ENCODE data around the gene CCDC183. TPM values are rescaled to one million over a fixed set of nuclear protein-coding genes. Genes with fewer than 3 reads are reported as not detected.

Gene CCDC183
- polyA plus RNA-seq (0.03 to 0.08 TPM (median 0.06 TPM) in 3 replicates), polyA minus RNA-seq (0.10 TPM in 1 of 3 replicates, not detected in the others)
- polyA plus RNA-seq (2011; ENCODE audit: low read depth), result 0.52 TPM
- 0.12 TPM in 1 of 2 replicates, not detected in the other for polyA plus RNA-seq (2011; cell fraction: cytosol; rRNA removed)
- polyA plus RNA-seq (2011; cell fraction: nucleus; rRNA removed), result 0.80 and 0.96 TPM in 2 replicates
- polyA plus RNA-seq (2012; ENCODE audit: low replicate concordance), result 0.17 and 0.38 TPM in 2 replicates
- not detected for polyA minus RNA-seq (2011; cell fraction: cytosol; rRNA and poly(A)+ RNA removed)
- not detected in 2 replicates for polyA minus RNA-seq (2011; cell fraction: nucleus; rRNA and poly(A)+ RNA removed)

- TF ChIP-seq, protein P1, sequence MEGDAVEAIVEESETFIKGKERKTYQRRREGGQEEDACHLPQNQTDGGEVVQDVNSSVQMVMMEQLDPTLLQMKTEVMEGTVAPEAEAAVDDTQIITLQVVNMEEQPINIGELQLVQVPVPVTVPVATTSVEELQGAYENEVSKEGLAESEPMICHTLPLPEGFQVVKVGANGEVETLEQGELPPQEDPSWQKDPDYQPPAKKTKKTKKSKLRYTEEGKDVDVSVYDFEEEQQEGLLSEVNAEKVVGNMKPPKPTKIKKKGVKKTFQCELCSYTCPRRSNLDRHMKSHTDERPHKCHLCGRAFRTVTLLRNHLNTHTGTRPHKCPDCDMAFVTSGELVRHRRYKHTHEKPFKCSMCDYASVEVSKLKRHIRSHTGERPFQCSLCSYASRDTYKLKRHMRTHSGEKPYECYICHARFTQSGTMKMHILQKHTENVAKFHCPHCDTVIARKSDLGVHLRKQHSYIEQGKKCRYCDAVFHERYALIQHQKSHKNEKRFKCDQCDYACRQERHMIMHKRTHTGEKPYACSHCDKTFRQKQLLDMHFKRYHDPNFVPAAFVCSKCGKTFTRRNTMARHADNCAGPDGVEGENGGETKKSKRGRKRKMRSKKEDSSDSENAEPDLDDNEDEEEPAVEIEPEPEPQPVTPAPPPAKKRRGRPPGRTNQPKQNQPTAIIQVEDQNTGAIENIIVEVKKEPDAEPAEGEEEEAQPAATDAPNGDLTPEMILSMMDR (optimal IDR thresholded peaks at IDR 0.05 in 1 of 3, IDR thresholded peaks at IDR 0.05 in 1 of 3, conservative IDR thresholded peaks at IDR 0.05 in 1 of 3; ENCODE audit: extremely low read depth in 1 of 3, insufficient read depth in 2 of 3, low read length in 3 of 3), result no peak
- no peak for TF ChIP-seq EZH2 (IDR thresholded peaks at IDR 0.05; ENCODE audit: low read length)
- Histone ChIP-seq H3K79me2 (ENCODE audit: control insufficient read depth, insufficient read depth, low read length) (peaks cover 9% of the 10 kb centered on the region), H3K9me3 (ENCODE audit: control insufficient read depth, low read depth, low read length) (no peaks in the 10 kb centered on the region), H2AFZ (ENCODE audit: control insufficient read depth, low read length) (no peak within 1 kb of the TSS), H3K27ac (ENCODE audit: control insufficient read depth, insufficient read depth, low read length) (no peak within 1 kb of the TSS), H3K9ac (ENCODE audit: control insufficient read depth, extremely low read depth, insufficient read depth, low read length) (no peak within 1 kb of the TSS), H3K4me2 (ENCODE audit: control insufficient read depth, extremely low read depth, insufficient read depth, low read depth, low read length) (no peak within 1 kb of the TSS), H3K4me1 (ENCODE audit: control insufficient read depth, extremely low read depth, insufficient read depth, low read length) (peaks cover 28% of the 10 kb centered on the region), H3K27me3 (ENCODE audit: control insufficient read depth, extremely low read depth, insufficient read depth, low read length) (peaks cover 29% of the 10 kb centered on the region), H3K9me1 (ENCODE audit: control insufficient read depth, extremely low read depth, insufficient read depth, low read length) (no peaks in the 10 kb centered on the region), H3K36me3 (ENCODE audit: control insufficient read depth in 2 of 2, extremely low read depth in 1 of 2, insufficient read depth in 2 of 2, low read length in 2 of 2) (peaks cover 8 to 17% of the 10 kb centered on the region in 2 experiments), H3K4me3 (ENCODE audit: control insufficient read depth in 2 of 3, extremely low read depth in 1 of 3, insufficient read depth in 2 of 3, low read depth in 1 of 3, low read length in 3 of 3) (no peak within 1 kb of the TSS), H4K20me1 (ENCODE audit: control insufficient read depth, extremely low read depth, insufficient read depth, low read length) (peaks cover 17% of the 10 kb centered on the region)
- FAIRE-seq (no peak), DNase-seq (ENCODE audit: low read depth, low spot score) (no peak)
- dilution Hi-C loops (cut with MboI; ENCODE audit: extremely low pct_ligation_motif_present, low sequenced_read_pairs), result no loop called here
Measured at GRCh38 chr9:136796238-136796774, at the start of gene CCDC183. TSS of gene CCDC183 (plus strand) at chr9:136796338. CDS start at chr9:136796398, 60 bp downstream.

DNA sequence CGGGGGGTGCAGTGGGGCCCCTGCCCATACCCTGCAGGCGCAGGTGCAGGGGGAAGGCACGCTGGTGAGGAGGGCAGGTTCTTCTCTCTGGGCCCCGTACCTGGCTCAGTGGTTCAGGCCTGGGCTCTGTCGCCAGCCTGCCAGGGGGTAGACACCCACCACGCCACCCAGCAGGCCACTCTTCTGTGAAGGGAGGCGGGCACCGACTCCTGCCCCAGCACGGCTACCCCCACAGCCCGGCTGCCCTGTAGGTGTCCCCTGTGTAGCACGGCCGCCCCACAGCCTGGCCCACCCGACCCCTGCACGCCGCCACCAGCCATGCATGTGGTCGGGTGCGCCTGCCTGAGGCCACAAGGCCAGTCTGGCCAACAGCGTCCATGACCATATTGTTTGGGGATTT is 49.5 kb upstream of the CCDC183 start:
- Histone ChIP-seq H3K79me2 (ENCODE audit: control insufficient read depth, insufficient read depth, low read length) (no peaks in the 10 kb centered on the region), H3K4me3 (ENCODE audit: control insufficient read depth in 2 of 3, extremely low read depth in 1 of 3, insufficient read depth in 2 of 3, low read depth in 1 of 3, low read length in 3 of 3) (no peak overlapping the region), H2AFZ (ENCODE audit: control insufficient read depth, low read length) (no peak overlapping the region), H3K4me2 (ENCODE audit: control insufficient read depth, extremely low read depth, insufficient read depth, low read depth, low read length) (no peak overlapping the region), H3K36me3 (ENCODE audit: control insufficient read depth in 2 of 2, extremely low read depth in 1 of 2, insufficient read depth in 2 of 2, low read length in 2 of 2) (no peaks in the 10 kb centered on the region), H4K20me1 (ENCODE audit: control insufficient read depth, extremely low read depth, insufficient read depth, low read length) (no peaks in the 10 kb centered on the region), H3K27me3 (ENCODE audit: control insufficient read depth, extremely low read depth, insufficient read depth, low read length) (peaks cover 35% of the 10 kb centered on the region), H3K9ac (ENCODE audit: control insufficient read depth, extremely low read depth, insufficient read depth, low read length) (no peak overlapping the region), H3K9me3 (ENCODE audit: control insufficient read depth, low read depth, low read length) (no peaks in the 10 kb centered on the region), H3K9me1 (ENCODE audit: control insufficient read depth, extremely low read depth, insufficient read depth, low read length) (no peaks in the 10 kb centered on the region), H3K27ac (ENCODE audit: control insufficient read depth, insufficient read depth, low read length) (no peak overlapping the region), H3K4me1 (ENCODE audit: control insufficient read depth, extremely low read depth, insufficient read depth, low read length) (no peaks in the 10 kb centered on the region)
- dilution Hi-C loops (cut with MboI; ENCODE audit: extremely low pct_ligation_motif_present, low sequenced_read_pairs), result no loop called here
- no peak for FAIRE-seq
- no peak for DNase-seq (ENCODE audit: low read depth, low spot score)
- TF ChIP-seq, protein P1 (optimal IDR thresholded peaks at IDR 0.05 in 1 of 3, IDR thresholded peaks at IDR 0.05 in 1 of 3, conservative IDR thresholded peaks at IDR 0.05 in 1 of 3; ENCODE audit: extremely low read depth in 1 of 3, insufficient read depth in 2 of 3, low read length in 3 of 3), result no peak
- no peak for TF ChIP-seq EZH2 (IDR thresholded peaks at IDR 0.05; ENCODE audit: low read length)
